Naive B cell (primary cell): ENCODE results near the gene ALAS1. TPM values are rescaled to one million over a fixed set of nuclear protein-coding genes. Genes with fewer than 3 reads are reported as not detected.

Experiments
- ATAC-seq, 2 donors: fragments of 150-1000 bp; cut with Tn5 transposase; 2 replicates each; pipeline ENCODE4 v1.10.0; 2021; ENCODE audit warnings: low read depth in 2 of 2, mild to moderate bottlenecking in 2 of 2, moderate library complexity in 2 of 2
- DNase-seq: peaks from one replicate; pipeline ENCODE4 v3.0.0; 2022
- H3K27ac Mint-ChIP-seq, 6 donors: one replicate each; pipeline ENCODE4 v1.8.0; 2020 to 2022; ENCODE audit warnings: mild to moderate bottlenecking in 6 of 6, mixed read lengths in 6 of 6, moderate library complexity in 5 of 6, inconsistent platforms in 2 of 6
- H3K27me3 Mint-ChIP-seq, 3 donors: one replicate each; pipeline ENCODE4 v1.8.0; 2021 to 2022; ENCODE audit warnings: mixed read lengths in 3 of 3, mild to moderate bottlenecking in 1 of 3
- H3K36me3 Mint-ChIP-seq, 2 donors: one replicate each; pipeline ENCODE4 v1.8.0; 2020 to 2022; ENCODE audit warnings: mixed read lengths in 2 of 2, inconsistent platforms in 1 of 2, mild to moderate bottlenecking in 1 of 2
- H3K4me1 Mint-ChIP-seq, 3 donors: one replicate each; pipeline ENCODE4 v1.8.0; 2020 to 2022; ENCODE audit warnings: mixed read lengths in 3 of 3, inconsistent platforms in 1 of 3, mild to moderate bottlenecking in 1 of 3, moderate library complexity in 1 of 3
- H3K4me3 Mint-ChIP-seq, 8 donors: one replicate each; pipeline ENCODE4 v1.8.0; 2020 to 2022; ENCODE audit warnings: mild to moderate bottlenecking in 8 of 8, mixed read lengths in 8 of 8, moderate library complexity in 8 of 8, inconsistent platforms in 2 of 8
- H3K9me3 Mint-ChIP-seq, 7 donors: one replicate each; pipeline ENCODE4 v1.8.0; 2020 to 2022; ENCODE audit warnings: mixed read lengths in 7 of 7, mild to moderate bottlenecking in 5 of 7, inconsistent platforms in 2 of 7, moderate library complexity in 1 of 7
- polyA plus RNA-seq, 6 donors: library from polyadenylated mRNA; unstranded; fragments of 300-500 nt; fragmentation: Illumina TruSeq; gene quantifications; one replicate each; pipeline ENCODE4 v1.2.3, GENCODE V29; 2021; ENCODE audit warnings: low read depth in 6 of 6

Gene ALAS1
- polyA plus RNA-seq, 6 donors from 2014 or later: 10.3 to 25.6 (median 18.7) TPM

DNA sequence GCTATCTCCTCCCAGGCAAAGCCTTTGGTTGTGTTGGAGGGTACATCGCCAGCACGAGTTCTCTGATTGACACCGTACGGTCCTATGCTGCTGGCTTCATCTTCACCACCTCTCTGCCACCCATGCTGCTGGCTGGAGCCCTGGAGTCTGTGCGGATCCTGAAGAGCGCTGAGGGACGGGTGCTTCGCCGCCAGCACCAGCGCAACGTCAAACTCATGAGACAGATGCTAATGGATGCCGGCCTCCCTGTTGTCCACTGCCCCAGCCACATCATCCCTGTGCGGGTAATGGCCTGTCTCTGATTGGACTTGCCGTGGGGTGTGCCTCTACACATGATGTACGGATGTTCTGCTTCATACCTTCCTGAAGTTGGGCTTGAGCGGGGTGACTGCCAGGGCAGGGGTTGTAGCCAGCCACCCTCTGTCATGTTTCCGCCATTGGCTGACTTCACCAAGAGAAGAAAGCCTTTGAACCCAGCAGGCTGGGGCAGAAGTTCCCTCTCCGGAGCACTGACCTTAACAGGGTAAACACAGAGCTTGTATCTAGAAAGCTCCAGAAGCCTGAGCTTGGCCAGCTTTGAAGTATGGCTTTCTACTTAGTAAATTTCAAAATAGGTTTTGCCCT lies 13.4 kb downstream of the ALAS1 start:
- Mint-ChIP-seq H3K9me3 (no peaks in the 10 kb centered on the region), H3K4me1 (peaks cover 4 to 7% (median 6%) of the 10 kb centered on the region in 3 donors), H3K4me3 (no peak overlapping the region), H3K27ac (no peak overlapping the region), H3K27me3 (no peaks in the 10 kb centered on the region), H3K36me3 (peaks cover 35 to 42% of the 10 kb centered on the region in 2 donors)
- no peak for ATAC-seq
- DNase-seq: no peak

DNA sequence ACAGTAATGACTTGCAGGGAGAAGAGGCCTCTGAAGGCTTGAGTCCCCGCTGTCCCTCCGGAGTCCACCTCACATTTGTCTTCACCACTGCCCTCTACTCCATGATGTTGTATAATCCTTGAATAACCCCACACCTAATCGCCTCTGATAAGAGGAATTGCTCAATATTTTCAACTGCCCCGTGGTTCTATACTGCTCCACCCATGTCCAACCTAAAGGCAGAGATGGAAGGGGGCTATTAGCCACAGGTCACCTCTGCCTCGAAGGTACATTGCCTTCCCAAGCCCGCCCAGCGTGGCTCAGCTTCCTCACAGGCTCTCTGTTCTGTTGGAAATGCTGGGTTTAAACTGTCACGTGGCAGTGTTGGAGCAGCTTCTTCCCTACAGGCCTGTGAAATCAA lies 15.0 kb downstream of the ALAS1 start:
- DNase-seq: no peak
- Mint-ChIP-seq H3K9me3 (no peaks in the 10 kb centered on the region), H3K4me3 (no peak overlapping the region), H3K4me1 (peaks cover 17 to 23% (median 21%) of the 10 kb centered on the region in 3 donors), H3K27ac (peak overlapping the region in 1 of 6 donors; percentile 42), H3K27me3 (no peaks in the 10 kb centered on the region), H3K36me3 (peaks cover 34 to 35% of the 10 kb centered on the region in 2 donors)
- ATAC-seq: no peak

DNA sequence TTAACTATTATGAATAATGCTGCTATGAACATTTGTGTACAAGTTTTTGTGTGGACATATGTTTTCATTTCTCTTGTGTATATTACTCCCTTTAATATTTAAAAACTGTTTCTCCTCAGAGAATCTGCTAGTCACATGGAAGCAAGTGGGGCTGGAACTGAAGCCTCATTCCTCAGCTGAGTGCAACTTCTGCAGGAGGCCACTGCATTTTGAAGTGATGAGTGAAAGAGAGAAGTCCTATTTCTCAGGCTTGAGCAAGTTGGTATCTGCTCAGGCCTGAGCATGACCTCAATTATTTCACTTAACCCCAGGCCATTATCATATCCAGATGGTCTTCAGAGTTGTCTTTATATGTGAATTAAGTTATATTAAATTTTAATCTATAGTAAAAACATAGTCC lies 15.9 kb downstream of the ALAS1 start:
- peaks cover 30 to 35% of the 10 kb centered on the region in 2 donors for H3K36me3 Mint-ChIP-seq
- no peak overlapping the region for H3K27ac Mint-ChIP-seq

DNA sequence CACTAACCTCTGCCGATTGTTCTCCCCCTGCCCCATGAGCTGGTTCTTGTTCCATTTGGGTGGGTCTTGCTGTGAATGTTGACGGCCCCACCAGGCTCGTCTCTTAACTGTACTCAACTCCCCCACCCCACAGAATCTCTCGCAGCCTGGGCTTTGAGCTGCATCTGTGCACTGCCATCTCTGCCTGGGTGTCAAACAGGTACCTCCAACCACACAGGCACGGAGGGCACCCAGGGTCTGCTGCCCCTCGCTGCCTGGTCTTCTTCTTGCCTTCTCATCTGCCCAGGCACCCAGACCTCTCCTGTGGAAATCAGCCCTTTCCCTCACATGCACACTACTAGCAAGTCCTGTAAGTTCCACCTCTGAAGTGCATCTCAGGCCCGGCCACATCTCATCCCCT lies 17.4 kb downstream of the ALAS1 start:
- Mint-ChIP-seq H3K36me3 (peaks cover 28 to 30% of the 10 kb centered on the region in 2 donors), H3K4me1 (peaks cover 31 to 44% (median 43%) of the 10 kb centered on the region in 3 donors), H3K9me3 (no peaks in the 10 kb centered on the region), H3K27ac (peak overlapping the region in 2 of 6 donors; percentile 21 to 86), H3K4me3 (no peak overlapping the region), H3K27me3 (no peaks in the 10 kb centered on the region)
- ATAC-seq (no peak), DNase-seq (no peak)

More for the DNA sequence above, 15.9 kb downstream of the ALAS1 start:
- Mint-ChIP-seq H3K9me3 (no peaks in the 10 kb centered on the region), H3K4me3 (no peak overlapping the region), H3K27me3 (no peaks in the 10 kb centered on the region), H3K4me1 (peaks cover 24 to 32% (median 30%) of the 10 kb centered on the region in 3 donors)
- ATAC-seq (no peak), DNase-seq (no peak)

DNA sequence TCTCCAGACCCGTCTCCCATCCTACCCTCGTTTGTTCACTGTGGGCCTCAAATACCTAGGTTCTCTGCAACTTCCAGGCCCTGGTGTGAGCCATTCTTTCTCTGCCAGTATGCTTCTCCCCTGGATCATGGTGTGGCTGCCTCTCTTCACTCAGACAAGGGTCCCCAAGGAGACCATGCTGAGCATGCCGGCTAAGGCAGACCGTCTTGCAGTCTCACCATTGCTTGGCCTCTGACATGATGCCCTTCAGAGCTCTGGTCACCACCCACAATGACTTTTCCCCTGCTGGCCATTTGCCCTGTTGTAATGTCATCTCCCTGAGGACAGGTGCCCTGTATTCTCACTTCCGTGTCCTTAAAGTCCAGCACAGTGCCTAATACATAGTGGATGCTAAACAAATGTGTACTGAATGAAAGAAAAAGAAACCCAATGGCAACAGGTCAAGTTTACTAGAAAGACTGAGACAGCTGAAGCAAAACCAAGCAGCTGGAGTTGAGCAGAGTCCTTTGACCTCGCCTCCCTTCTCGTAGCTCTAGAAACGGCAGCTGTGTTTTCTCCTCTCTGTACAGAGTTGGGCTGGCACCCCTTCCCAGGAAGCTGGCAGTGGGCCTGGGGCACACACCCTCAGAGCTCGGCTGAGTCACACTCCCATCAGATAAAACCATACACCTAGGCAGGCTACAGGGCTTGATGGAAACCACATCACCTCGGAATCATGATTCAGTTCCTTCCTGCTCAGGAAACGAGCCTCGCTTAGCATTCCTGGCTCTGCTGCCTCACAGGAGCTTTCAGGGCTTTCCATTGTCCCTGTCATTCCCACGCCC lies 18.8 kb downstream of the ALAS1 start:
- H3K27ac Mint-ChIP-seq: peak overlapping the region; percentile 63 to 96 (median 74)
- DNase-seq: no peak
- ATAC-seq: no peak
- H3K36me3 Mint-ChIP-seq: peaks cover 24 to 28% of the 10 kb centered on the region in 2 donors
- H3K27me3 Mint-ChIP-seq: no peaks in the 10 kb centered on the region
- no peaks in the 10 kb centered on the region for H3K9me3 Mint-ChIP-seq
- peaks cover 37 to 52% (median 50%) of the 10 kb centered on the region in 3 donors for H3K4me1 Mint-ChIP-seq
- peak overlapping the region in 4 of 8 donors; percentile 0 to 50 (median 36) for H3K4me3 Mint-ChIP-seq

DNA sequence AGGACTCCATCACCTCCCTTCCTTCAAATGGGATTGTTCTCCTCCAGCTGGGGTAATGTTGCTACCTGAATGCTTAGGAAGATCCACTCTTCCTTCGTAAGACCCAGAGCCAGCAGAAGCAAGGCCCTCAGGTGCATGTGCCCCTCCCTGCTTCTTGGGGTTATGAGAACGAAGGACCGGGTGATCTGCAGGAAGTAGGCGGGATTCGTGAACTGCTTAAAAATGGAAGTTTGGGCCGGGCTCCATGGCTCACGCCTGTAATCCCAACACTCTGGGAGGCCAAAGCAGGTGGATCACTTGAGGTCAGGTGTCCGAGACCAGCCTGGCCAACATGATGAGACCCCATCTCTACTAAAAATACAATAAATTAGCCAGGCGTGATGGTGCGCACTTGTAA lies 19.4 kb downstream of the ALAS1 start:
- Mint-ChIP-seq H3K36me3 (peaks cover 24 to 28% of the 10 kb centered on the region in 2 donors), H3K27me3 (no peaks in the 10 kb centered on the region), H3K4me1 (peaks cover 37 to 52% (median 50%) of the 10 kb centered on the region in 3 donors), H3K27ac (peak overlapping the region in 4 of 6 donors; percentile 63 to 80 (median 69)), H3K4me3 (peak overlapping the region in 3 of 8 donors; percentile 29 to 77 (median 41)), H3K9me3 (no peaks in the 10 kb centered on the region)
- DNase-seq (no peak), ATAC-seq (no peak)

DNA sequence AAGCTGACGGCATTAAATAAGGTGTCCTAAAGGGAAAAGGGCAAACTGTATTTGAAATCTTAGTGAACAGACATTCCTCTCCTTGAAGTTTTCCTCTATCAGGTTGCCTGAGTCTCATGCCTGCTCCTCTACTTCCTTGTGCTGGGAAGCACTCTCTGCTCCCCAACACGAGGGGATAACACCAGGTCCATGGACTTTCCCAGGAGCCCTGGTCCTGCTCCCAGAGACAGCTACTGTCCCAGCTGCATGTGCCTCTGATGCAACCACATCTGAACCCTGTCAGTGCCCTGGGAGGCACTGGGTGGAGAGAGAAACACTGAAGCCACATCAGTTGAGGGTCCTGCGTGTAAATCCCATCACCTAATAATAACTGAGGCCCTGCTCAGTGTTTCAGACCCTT lies 20.1 kb downstream of the ALAS1 start:
- no peak for DNase-seq
- no peaks in the 10 kb centered on the region for H3K27me3 Mint-ChIP-seq
- H3K36me3 Mint-ChIP-seq: peaks cover 21 to 24% of the 10 kb centered on the region in 2 donors
- peak overlapping the region in 1 of 6 donors; percentile 84 for H3K27ac Mint-ChIP-seq
- peaks cover 43 to 52% (median 50%) of the 10 kb centered on the region in 3 donors for H3K4me1 Mint-ChIP-seq
- no peaks in the 10 kb centered on the region for H3K9me3 Mint-ChIP-seq
- no peak for ATAC-seq
- H3K4me3 Mint-ChIP-seq: peak overlapping the region in 3 of 8 donors; percentile 3 to 77 (median 34)

DNA sequence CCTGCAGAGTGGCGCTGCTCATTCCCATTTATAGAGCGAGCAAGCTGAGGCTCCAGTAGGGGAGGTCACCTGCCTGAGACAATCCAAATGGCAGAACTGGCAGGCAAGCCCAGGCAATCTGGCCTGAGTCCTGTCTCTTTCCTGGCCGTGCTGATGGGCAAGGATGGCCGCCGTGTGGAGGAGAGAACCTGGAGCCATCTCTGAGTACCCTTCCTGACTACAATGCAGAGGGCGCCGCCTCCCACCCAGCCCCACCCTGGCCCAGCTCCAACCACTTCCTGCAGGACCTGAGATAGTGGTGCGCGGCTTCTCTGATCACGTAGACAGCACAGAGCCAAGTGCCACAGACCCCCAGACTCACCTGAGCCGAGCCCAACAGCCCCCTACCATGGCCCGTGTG lies 20.5 kb downstream of the ALAS1 start:
- DNase-seq (no peak), ATAC-seq (no peak)
- Mint-ChIP-seq H3K9me3 (no peaks in the 10 kb centered on the region), H3K27me3 (no peaks in the 10 kb centered on the region), H3K4me1 (peaks cover 47 to 56% (median 54%) of the 10 kb centered on the region in 3 donors), H3K4me3 (peak overlapping the region in 4 of 8 donors; percentile 20 to 56 (median 32)), H3K36me3 (peaks cover 16 to 19% of the 10 kb centered on the region in 2 donors), H3K27ac (peak overlapping the region in 1 of 6 donors; percentile 78)

DNA sequence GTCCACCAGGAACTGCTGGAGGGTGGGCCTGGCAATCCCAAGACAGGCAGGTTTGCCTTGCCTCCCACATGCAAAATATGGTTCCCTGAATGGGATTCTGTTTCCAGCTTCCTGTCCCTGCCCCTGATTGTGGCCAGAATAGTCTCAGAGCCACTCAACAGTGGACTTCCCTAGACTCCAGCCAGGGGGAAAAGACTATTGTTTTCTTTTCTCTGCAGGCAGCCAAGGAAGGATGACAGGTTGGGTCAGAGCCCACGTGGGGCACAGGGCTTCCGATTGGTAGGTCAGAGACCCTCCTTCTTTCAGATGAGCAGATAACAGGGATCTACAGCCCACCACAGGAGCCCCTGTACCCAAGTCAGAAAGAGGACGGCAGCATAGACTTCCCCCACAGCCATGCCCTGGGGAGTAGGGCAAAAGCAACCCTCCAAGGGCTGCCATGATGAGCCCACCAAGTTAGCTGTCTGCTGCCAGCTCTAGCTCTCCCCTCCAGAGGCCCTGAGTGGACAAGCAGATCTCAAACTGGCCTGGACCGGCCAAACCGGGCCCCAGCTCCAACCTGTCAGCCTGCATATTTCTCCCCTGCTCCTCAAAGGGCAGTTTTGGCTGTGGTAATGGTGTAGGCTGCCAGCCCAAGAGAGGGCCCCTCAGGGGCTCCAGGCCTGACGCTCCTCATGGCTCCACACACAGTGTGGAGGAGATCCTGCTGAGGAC lies 21.1 kb downstream of the ALAS1 start:
- ATAC-seq (no peak), DNase-seq (no peak)
- peak overlapping the region in 3 of 6 donors; percentile 18 to 79 (median 78) for H3K27ac Mint-ChIP-seq
- peak overlapping the region in 1 of 8 donors; percentile 34 for H3K4me3 Mint-ChIP-seq
- no peaks in the 10 kb centered on the region for H3K27me3 Mint-ChIP-seq
- H3K9me3 Mint-ChIP-seq: no peaks in the 10 kb centered on the region
- peaks cover 10 to 15% of the 10 kb centered on the region in 2 donors for H3K36me3 Mint-ChIP-seq
- peaks cover 54 to 62% (median 60%) of the 10 kb centered on the region in 3 donors for H3K4me1 Mint-ChIP-seq

DNA sequence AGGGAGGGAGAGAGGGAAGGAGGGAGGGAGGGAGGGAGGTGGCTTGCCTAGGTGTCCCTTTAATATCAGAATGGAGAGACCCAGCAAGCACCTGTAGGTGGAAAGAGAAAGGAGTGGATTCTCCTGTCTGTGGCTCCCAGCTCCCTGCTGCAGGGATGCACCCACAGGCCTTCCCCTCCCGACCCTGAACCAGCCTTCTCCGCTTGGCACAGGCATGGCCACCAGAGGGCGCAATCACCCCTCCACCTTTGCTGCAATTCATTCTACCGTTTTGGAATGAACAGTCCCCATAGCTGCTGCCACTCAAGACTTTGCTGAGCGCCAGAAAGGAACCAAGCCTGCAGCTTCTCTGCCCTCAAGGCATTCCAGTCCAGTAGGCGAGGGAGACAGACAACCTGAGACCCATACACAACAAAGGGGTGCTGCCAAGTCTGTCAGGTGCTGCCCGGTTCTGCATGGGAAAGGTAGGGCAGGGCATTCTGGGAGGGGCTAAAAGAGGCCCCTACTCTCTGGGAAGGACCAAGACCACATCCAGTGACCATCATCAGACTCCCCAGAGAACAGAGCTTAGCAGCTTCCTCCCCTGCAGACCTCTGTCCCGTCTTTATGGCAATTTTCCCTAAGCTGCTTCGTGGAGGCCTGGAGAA lies 22.5 kb downstream of the ALAS1 start:
- Mint-ChIP-seq H3K4me3 (peak overlapping the region in 7 of 8 donors; percentile 15 to 83 (median 59)), H3K4me1 (peaks cover 60 to 74% (median 69%) of the 10 kb centered on the region in 3 donors), H3K9me3 (no peaks in the 10 kb centered on the region), H3K27ac (peak overlapping the region in 5 of 6 donors; percentile 14 to 91 (median 71)), H3K36me3 (peaks cover 2 to 4% of the 10 kb centered on the region in 2 donors), H3K27me3 (no peaks in the 10 kb centered on the region)
- DNase-seq (peak; percentile 76), ATAC-seq (peak; percentile 67 to 72)

DNA sequence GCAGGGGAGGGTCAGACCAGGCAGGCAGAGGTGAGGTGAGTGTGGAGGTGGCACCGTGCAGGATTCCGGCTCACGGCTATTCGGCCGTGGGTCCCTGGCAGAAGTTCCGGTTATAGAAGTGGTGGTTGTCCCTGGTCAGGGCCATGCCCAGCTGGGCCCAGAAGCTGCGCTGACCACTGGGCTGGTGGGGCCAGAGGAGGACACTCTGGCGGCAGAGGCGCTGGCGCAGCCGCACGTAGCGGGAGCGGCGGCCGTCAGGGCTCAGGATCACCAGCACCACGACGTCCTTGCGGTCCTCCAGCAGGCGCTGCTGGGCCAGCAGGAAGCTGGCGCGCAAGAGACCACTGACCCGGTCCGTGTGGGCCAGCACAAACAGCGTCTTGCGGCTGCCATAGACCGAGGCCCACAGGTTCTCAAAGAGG lies 23.2 kb downstream of the ALAS1 start:
- peak overlapping the region in 5 of 8 donors; percentile 15 to 59 (median 41) for H3K4me3 Mint-ChIP-seq
- H3K4me1 Mint-ChIP-seq: peaks cover 67 to 77% (median 75%) of the 10 kb centered on the region in 3 donors
- DNase-seq (no peak), ATAC-seq (no peak)
- no peaks in the 10 kb centered on the region for H3K27me3 Mint-ChIP-seq
- no peaks in the 10 kb centered on the region for H3K36me3 Mint-ChIP-seq
- no peaks in the 10 kb centered on the region for H3K9me3 Mint-ChIP-seq
- no peak overlapping the region for H3K27ac Mint-ChIP-seq

DNA sequence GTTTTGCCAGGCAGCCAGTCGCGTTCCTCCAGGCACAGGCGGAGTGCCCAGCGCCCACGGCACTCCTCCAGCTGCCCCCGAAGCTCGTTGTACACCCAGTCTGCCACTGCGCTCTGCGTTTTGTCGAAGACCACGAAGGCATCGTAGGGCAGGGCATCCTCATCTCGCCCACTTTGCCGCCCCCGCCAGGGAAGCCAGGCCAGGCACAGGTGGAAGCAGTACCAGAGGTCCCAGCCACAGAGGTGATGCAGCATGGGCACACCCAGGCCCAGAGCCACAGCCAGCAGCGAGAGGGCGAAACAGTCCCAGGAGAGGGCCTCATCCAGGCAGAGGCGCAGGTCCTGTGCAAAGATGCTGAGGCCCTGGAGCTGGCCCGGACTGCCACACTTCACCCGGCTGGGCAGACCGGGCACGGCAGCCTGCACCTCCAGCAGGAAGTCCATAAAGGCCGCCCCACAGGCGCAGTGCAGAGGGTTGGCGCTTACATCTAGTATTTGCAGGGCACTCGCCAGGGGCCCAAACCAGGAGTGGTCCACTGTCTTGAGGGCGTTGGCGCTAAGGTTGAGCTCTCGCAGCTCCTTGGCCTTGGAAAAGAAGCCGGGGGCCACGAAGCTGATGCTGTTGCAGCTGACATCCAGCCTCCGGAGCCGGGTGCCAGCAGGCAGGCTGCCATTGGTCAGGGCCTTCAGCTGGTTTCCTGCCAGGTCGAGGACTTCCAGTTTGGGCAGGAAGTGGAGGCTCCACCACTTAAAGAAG lies 23.8 kb downstream of the ALAS1 start:
- H3K27me3 Mint-ChIP-seq: no peaks in the 10 kb centered on the region
- no peak for ATAC-seq
- no peak for DNase-seq
- H3K4me1 Mint-ChIP-seq: peaks cover 69 to 79% (median 76%) of the 10 kb centered on the region in 3 donors
- H3K27ac Mint-ChIP-seq: peak overlapping the region in 2 of 6 donors; percentile 54 to 82
- peak overlapping the region in 4 of 8 donors; percentile 24 to 54 (median 33) for H3K4me3 Mint-ChIP-seq
- H3K9me3 Mint-ChIP-seq: no peaks in the 10 kb centered on the region
- no peaks in the 10 kb centered on the region for H3K36me3 Mint-ChIP-seq
